A549 (cell line): Measurements from ENCODE around the gene PRR5L. TPM values are rescaled to one million over a fixed set of nuclear protein-coding genes. Genes with fewer than 3 reads are reported as not detected.

Experiments
- ATAC-seq, 2 experiments: fragments of 200-7000 bp in 1 of 2; fragments of >200 bp in 1 of 2; cut with Nextera tagmentation in 1 of 2; cut with Tn5 transposase in 1 of 2; 3 replicates each; pipeline versions ENCODE4 v1.8.0 to v1.9.1; 2018 to 2020; ENCODE audit warnings: mild to moderate bottlenecking in 1 of 2, moderate library complexity in 1 of 2
- CTCF ChIA-PET: fragments of 300-600 bp; sonication (Branson Sonifier 250); formaldehyde crosslinking; extraction: SDS; loops from one replicate; lab custom pipeline; 2021; ENCODE audit warnings: antibody characterized with exemption, inconsistent platforms; lab: Yijun Ruan, JAX
- POLR2A ChIA-PET: fragments of 350-600 bp; formaldehyde crosslinking; extraction: SDS; loops from one replicate; lab custom pipeline; 2021; ENCODE audit warnings: antibody characterized with exemption, inconsistent platforms; lab: Yijun Ruan, JAX
- DNase-seq, 2 experiments: peaks; one replicate each; pipeline versions ENCODE4 v3.0.0 to v3.0.0-alpha.2; 2011 to 2016; ENCODE audit warnings: low read depth in 1 of 2, low spot score in 1 of 2
- FAIRE-seq: peaks from 2 replicates; lab custom pipeline; 2011; peaks lifted over from hg19 to GRCh38; lab: Jason Lieb, UNC
- H3K27ac ChIP-seq, 2 experiments: fragments of >200 bp; sonication (Bioruptor Twin); formaldehyde crosslinking; 3 replicates each; pipeline ENCODE4 v1.5.1; 2016 to 2017
- H3K4me1 ChIP-seq: fragments of >200 bp; sonication (Bioruptor Twin); formaldehyde crosslinking; 3 replicates; pipeline ENCODE4 v1.6.1; 2016
- H3K4me2 ChIP-seq: fragments of >200 bp; sonication (Bioruptor Twin); formaldehyde crosslinking; 3 replicates; pipeline ENCODE4 v1.6.1; 2016
- H3K4me3 ChIP-seq: fragments of >200 bp; sonication (Bioruptor Twin); formaldehyde crosslinking; 3 replicates; pipeline ENCODE4 v1.5.1; 2016
- H3K9me3 ChIP-seq: fragments of >200 bp; sonication (Bioruptor Twin); formaldehyde crosslinking; 3 replicates; pipeline ENCODE4 v1.6.1; 2016
- BHLHE40 ChIP-seq: IDR thresholded peaks from 2 replicates; pipeline ENCODE4 v1.6.1; 2012; ENCODE audit warnings: low read depth, low read length, inconsistent platforms
- CHD4 ChIP-seq: fragments of 200-600 bp; sonication (generic); IDR thresholded peaks from 2 replicates; pipeline ENCODE4 v1.6.1; 2016; ENCODE audit warnings: antibody characterized with exemption, mild to moderate bottlenecking, borderline replicate concordance
- FOXS1 ChIP-seq: fragments of 250-450 bp; sonication (Bioruptor Pico); IDR thresholded peaks from 2 replicates; pipeline ENCODE4 v1.5.0; 2020; ENCODE audit warnings: mild to moderate bottlenecking, moderate library complexity
- JUNB ChIP-seq: fragments of >200 bp; sonication (Bioruptor Twin); formaldehyde crosslinking; IDR thresholded peaks from 2 replicates; pipeline ENCODE4 v1.6.1; 2016
- KDM5A ChIP-seq: fragments of 200-600 bp; sonication (generic); IDR thresholded peaks from 2 replicates; pipeline ENCODE4 v1.6.1; 2016; ENCODE audit warnings: antibody characterized with exemption, mild to moderate bottlenecking
- MYC ChIP-seq: IDR thresholded peaks from 2 replicates; pipeline ENCODE4 v1.6.1; 2012; ENCODE audit warnings: mild to moderate bottlenecking, inconsistent platforms, low read length, improper control_type of control experiment, borderline replicate concordance
- RARB ChIP-seq: fragments of 250-450 bp; sonication (Bioruptor Pico); IDR thresholded peaks from 2 replicates; pipeline ENCODE4 v1.8.0; 2021; ENCODE audit warnings: mild to moderate bottlenecking, moderate library complexity
- RCOR1 ChIP-seq: fragments of 150-350 bp; IDR thresholded peaks from 2 replicates; pipeline ENCODE4 v1.6.1; 2014; ENCODE audit warnings: antibody characterized with exemption, low read length, low read depth
- ZFP36 ChIP-seq: fragments of 450-650 bp; IDR thresholded peaks from 2 replicates; pipeline ENCODE4 v1.6.1; 2014; ENCODE audit warnings: borderline replicate concordance; ENCODE audit not compliant: partially characterized antibody
- WGBS: methylation state at CpG from one replicate; pipeline ENCODE4 v1.1.6; 2017; ENCODE audit errors: missing lambda C conversion rate; 5-methylcytosine and 5-hydroxymethylcytosine counted together
- polyA plus RNA-seq, 4 experiments: library from polyadenylated mRNA; depleted of rRNA in 3 of 4; stranded (reverse); fragments of >200 nt; fragmentation: RNase III in 1 of 4; extraction: RNeasy Plus Mini Kit Qiagen cat#74134 plus additional on column Dnase treatment in 1 of 4; gene quantifications; 2 replicates in 3 of 4; 3 replicates in 1 of 4; pipeline ENCODE4 v1.2.3, GENCODE V29; 2011 to 2017
- TF ChIP-seq, protein P1 (sequence below): fragments of >200 bp; sonication (Bioruptor Twin); formaldehyde crosslinking; IDR thresholded peaks from 3 replicates; pipeline ENCODE4 v1.5.1; 2016
- TF ChIP-seq, protein P2 (sequence below): fragments of >200 bp; sonication (Bioruptor Twin); formaldehyde crosslinking; IDR thresholded peaks from 2 replicates; pipeline ENCODE4 v1.6.1; 2016
- TF ChIP-seq, protein P3 (sequence below): fragments of >200 bp; sonication (Bioruptor Twin); formaldehyde crosslinking; IDR thresholded peaks from 3 replicates; pipeline ENCODE4 v1.6.1; 2016
- TF ChIP-seq, protein P4 (sequence below): fragments of 200-600 bp; sonication (generic); IDR thresholded peaks from 2 replicates; pipeline ENCODE4 v1.6.1; 2016; ENCODE audit warnings: antibody characterized with exemption, mild to moderate bottlenecking, moderate library complexity
- TF ChIP-seq, protein P5 (sequence below): fragments of 150-350 bp; IDR thresholded peaks from 2 replicates; pipeline ENCODE4 v1.6.1; 2014; ENCODE audit warnings: low read depth, mild to moderate bottlenecking, low read length

PRR5L gene
- polyA plus RNA-seq, 2 of the 4 experiments (the other 2 are of a cell fraction), result 6.9 to 12.1 TPM

DNA sequence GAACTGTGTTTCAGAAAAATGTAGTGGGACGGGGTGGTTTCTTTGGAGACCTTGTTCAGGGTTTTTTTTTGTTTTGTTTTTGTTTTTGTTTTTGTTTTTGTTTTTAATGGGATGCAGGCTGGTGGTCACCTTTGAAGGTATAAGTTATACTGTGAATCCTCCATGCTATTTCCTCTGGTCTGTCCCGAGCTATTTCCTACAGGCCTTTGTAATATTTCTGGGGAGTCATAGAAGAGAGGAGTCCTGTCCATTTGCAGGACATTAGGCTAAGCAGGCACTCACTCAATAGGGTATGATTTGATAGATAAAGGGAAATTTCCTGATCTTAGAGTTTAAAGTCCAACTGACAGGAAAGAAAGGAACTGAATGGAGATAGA, 136.0 kb downstream of the PRR5L start (continued):
- TF ChIP-seq, protein P1, sequence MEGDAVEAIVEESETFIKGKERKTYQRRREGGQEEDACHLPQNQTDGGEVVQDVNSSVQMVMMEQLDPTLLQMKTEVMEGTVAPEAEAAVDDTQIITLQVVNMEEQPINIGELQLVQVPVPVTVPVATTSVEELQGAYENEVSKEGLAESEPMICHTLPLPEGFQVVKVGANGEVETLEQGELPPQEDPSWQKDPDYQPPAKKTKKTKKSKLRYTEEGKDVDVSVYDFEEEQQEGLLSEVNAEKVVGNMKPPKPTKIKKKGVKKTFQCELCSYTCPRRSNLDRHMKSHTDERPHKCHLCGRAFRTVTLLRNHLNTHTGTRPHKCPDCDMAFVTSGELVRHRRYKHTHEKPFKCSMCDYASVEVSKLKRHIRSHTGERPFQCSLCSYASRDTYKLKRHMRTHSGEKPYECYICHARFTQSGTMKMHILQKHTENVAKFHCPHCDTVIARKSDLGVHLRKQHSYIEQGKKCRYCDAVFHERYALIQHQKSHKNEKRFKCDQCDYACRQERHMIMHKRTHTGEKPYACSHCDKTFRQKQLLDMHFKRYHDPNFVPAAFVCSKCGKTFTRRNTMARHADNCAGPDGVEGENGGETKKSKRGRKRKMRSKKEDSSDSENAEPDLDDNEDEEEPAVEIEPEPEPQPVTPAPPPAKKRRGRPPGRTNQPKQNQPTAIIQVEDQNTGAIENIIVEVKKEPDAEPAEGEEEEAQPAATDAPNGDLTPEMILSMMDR, result no peak
- TF ChIP-seq BHLHE40 (no peak), JUNB (no peak)
- TF ChIP-seq, protein P2, sequence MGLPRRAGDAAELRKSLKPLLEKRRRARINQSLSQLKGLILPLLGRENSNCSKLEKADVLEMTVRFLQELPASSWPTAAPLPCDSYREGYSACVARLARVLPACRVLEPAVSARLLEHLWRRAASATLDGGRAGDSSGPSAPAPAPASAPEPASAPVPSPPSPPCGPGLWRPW, result no peak

DNA sequence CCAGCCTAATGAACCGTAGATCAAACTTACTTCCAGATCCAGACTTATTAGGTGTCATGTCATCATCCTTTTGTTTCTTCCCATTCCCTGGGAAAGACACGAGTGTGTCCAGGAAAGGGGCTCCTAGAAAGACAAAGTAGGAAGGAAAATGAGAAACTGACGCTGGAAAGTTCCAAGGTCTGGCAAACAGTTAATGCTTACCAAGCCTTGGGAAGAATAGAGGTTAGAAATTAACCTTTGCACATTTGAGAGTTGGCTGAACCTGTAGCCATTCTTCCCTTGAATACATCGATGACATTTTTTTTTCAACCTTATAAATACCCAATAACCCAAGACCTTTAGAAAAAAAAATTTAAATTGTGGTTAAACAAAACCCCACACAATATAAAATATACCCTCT, 136.7 kb downstream of the PRR5L start:
- no peak for ATAC-seq
- Histone ChIP-seq H3K4me1 (peaks cover 28% of the 10 kb centered on the region), H3K4me3 (no peak overlapping the region), H3K9me3 (no peaks in the 10 kb centered on the region), H3K4me2 (peak overlapping the region; percentile 61; the same call in 2 of the 3 replicates), H3K27ac (peak overlapping the region; percentile 72 to 91)
- WGBS, result 73% methylated on average over 4 of the region's 4 CpGs
- TF ChIP-seq, protein P3, sequence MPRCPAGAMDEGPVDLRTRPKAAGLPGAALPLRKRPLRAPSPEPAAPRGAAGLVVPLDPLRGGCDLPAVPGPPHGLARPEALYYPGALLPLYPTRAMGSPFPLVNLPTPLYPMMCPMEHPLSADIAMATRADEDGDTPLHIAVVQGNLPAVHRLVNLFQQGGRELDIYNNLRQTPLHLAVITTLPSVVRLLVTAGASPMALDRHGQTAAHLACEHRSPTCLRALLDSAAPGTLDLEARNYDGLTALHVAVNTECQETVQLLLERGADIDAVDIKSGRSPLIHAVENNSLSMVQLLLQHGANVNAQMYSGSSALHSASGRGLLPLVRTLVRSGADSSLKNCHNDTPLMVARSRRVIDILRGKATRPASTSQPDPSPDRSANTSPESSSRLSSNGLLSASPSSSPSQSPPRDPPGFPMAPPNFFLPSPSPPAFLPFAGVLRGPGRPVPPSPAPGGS, result no peak
- TF ChIP-seq MYC (no peak), KDM5A (no peak), RCOR1 (no peak), RARB (no peak)
- no peak for FAIRE-seq
- ChIA-PET CTCF (interaction anchor here (1.0 to 2.6 kb wide), 6 partner anchors 10 to 140 kb away, joined by 3 to 11 read pairs (median 6); no protein-coding TSS in a partner anchor), POLR2A (no interaction called here)
- DNase-seq, result no peak

DNA sequence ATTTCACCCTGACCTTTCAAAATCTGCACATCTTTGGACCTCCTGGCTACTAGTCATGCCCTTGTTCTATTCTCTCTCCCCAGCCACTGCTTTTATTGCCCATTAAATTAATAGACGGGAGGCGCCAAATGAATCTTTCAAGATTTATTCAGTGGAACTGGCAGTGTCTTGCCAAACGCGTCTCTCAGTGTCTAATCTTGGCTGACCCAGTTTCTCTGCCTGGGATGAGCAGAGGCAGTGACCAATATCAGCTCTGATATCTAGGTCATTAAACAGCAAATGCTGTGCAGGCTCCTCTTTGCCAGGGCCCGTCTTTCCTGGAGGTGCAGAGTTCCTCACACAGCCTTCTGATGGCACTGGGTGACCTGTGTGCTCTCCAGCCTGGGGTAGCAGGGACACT, 140.0 kb downstream of the PRR5L start:
- no peak overlapping the region for H3K4me3 ChIP-seq
- 86% methylated on average over 5 of the region's 5 CpGs for WGBS
- ChIA-PET POLR2A (no interaction called here), CTCF (interaction anchor here (1.4 kb wide), 1 partner anchor 143 kb away, joined by 4 read pairs; no protein-coding TSS in a partner anchor)
- no peaks in the 10 kb centered on the region for H3K9me3 ChIP-seq
- FAIRE-seq (no peak), DNase-seq (no peak), ATAC-seq (no peak)
- peaks cover 23% of the 10 kb centered on the region for H3K4me1 ChIP-seq
- H3K27ac ChIP-seq, result no peak overlapping the region
- TF ChIP-seq, protein P4, sequence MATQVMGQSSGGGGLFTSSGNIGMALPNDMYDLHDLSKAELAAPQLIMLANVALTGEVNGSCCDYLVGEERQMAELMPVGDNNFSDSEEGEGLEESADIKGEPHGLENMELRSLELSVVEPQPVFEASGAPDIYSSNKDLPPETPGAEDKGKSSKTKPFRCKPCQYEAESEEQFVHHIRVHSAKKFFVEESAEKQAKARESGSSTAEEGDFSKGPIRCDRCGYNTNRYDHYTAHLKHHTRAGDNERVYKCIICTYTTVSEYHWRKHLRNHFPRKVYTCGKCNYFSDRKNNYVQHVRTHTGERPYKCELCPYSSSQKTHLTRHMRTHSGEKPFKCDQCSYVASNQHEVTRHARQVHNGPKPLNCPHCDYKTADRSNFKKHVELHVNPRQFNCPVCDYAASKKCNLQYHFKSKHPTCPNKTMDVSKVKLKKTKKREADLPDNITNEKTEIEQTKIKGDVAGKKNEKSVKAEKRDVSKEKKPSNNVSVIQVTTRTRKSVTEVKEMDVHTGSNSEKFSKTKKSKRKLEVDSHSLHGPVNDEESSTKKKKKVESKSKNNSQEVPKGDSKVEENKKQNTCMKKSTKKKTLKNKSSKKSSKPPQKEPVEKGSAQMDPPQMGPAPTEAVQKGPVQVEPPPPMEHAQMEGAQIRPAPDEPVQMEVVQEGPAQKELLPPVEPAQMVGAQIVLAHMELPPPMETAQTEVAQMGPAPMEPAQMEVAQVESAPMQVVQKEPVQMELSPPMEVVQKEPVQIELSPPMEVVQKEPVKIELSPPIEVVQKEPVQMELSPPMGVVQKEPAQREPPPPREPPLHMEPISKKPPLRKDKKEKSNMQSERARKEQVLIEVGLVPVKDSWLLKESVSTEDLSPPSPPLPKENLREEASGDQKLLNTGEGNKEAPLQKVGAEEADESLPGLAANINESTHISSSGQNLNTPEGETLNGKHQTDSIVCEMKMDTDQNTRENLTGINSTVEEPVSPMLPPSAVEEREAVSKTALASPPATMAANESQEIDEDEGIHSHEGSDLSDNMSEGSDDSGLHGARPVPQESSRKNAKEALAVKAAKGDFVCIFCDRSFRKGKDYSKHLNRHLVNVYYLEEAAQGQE, result no peak
- TF ChIP-seq FOXS1 (CRISPR knock-in tag), result no peak
- TF ChIP-seq, protein P5, sequence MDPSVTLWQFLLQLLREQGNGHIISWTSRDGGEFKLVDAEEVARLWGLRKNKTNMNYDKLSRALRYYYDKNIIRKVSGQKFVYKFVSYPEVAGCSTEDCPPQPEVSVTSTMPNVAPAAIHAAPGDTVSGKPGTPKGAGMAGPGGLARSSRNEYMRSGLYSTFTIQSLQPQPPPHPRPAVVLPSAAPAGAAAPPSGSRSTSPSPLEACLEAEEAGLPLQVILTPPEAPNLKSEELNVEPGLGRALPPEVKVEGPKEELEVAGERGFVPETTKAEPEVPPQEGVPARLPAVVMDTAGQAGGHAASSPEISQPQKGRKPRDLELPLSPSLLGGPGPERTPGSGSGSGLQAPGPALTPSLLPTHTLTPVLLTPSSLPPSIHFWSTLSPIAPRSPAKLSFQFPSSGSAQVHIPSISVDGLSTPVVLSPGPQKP, result no peak
- H3K4me2 ChIP-seq, result no peak overlapping the region

DNA sequence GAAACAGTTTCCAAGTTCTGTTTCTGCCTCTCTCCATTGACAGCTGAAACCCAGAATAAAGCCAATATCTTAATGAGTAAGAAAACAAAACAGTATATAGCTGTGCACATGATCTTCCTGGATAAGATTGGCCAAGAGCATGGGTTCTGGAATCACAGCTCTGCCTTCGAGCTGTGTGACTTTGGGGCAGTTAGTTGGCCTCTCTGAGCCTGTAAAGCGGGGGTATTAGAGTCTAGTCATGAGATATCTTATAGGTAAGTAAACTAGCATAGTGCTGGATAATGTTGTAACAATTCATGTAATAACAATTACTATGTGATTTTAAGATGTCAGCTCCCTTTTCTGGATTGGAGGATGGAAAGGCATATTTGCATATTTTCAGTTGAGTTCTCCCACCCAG, 140.5 kb downstream of the PRR5L start:
- WGBS, result 77% methylated on average over 2 of the region's 2 CpGs
- no peaks in the 10 kb centered on the region for H3K9me3 ChIP-seq
- ATAC-seq (no peak), DNase-seq (no peak), FAIRE-seq (no peak)
- no peak overlapping the region for H3K4me2 ChIP-seq
- CTCF ChIA-PET, result no interaction called here
- no peak overlapping the region for H3K27ac ChIP-seq
- TF ChIP-seq CHD4 (no peak), ZFP36 (peak; percentile 29)
- peaks cover 18% of the 10 kb centered on the region for H3K4me1 ChIP-seq
- H3K4me3 ChIP-seq, result no peak overlapping the region
- POLR2A ChIA-PET, result no interaction called here
